Esophagus muscularis mucosa (tissue), 4 donors: Measurements from ENCODE around the gene RAB11A. TPM values are rescaled to one million over a fixed set of nuclear protein-coding genes. Genes with fewer than 3 reads are reported as not detected.

Experiments
- DNase-seq: peaks from one replicate; pipeline ENCODE4 v3.0.0-alpha.2; 2017; ENCODE audit errors: extremely low spot score
- H3K27ac ChIP-seq, 4 donors: fragments of 200-600 bp; sonication (generic); replicated peaks in 1 of 4; 1 replicate in 3 of 4; 2 replicates in 1 of 4; pipeline ENCODE4 v1.5.1; 2016 to 2019; ENCODE audit warnings: mild to moderate bottlenecking in 1 of 4
- H3K27me3 ChIP-seq, 4 donors: fragments of 200-600 bp; sonication (generic); one replicate each; pipeline versions ENCODE4 v1.5.1 to v1.6.0; 2016 to 2019
- H3K36me3 ChIP-seq, 4 donors: fragments of 200-600 bp; sonication (generic); one replicate each; pipeline ENCODE4 v1.5.1; 2016 to 2019
- H3K4me1 ChIP-seq, 4 donors: fragments of 200-600 bp; sonication (generic); one replicate each; pipeline ENCODE4 v1.5.1; 2016 to 2019
- H3K4me3 ChIP-seq, 4 donors: fragments of 200-600 bp; sonication (generic); 1 replicate in 2 of 4; 2 replicates in 2 of 4; pipeline ENCODE4 v1.5.1; 2016 to 2019; ENCODE audit warnings: mild to moderate bottlenecking in 4 of 4, moderate library complexity in 1 of 4
- H3K9me3 ChIP-seq, 4 donors: fragments of 200-600 bp; sonication (generic); 1 replicate in 3 of 4; 2 replicates in 1 of 4; pipeline ENCODE4 v1.5.1; 2016 to 2019
- EP300 ChIP-seq: sonication (generic); formaldehyde crosslinking; IDR thresholded peaks from one replicate; pipeline ENCODE4 v1.6.1; 2017; ENCODE audit warnings: antibody characterized with exemption
- POLR2A ChIP-seq: fragments of 450-650 bp; IDR thresholded peaks from one replicate; pipeline ENCODE4 v1.6.1; 2017; ENCODE audit warnings: antibody characterized with exemption, moderate library complexity, mild to moderate bottlenecking, low read depth
- POLR2AphosphoS5 ChIP-seq, 2 donors: sonication (generic); formaldehyde crosslinking; IDR thresholded peaks; one replicate each; pipeline ENCODE4 v1.6.1; 2017; ENCODE audit warnings: antibody characterized with exemption in 2 of 2
- WGBS: methylation state at CpG from one replicate; pipeline ENCODE4 v1.1.5; 2018; 5-methylcytosine and 5-hydroxymethylcytosine counted together
- intact Hi-C: fragments of 100-400 bp; cut with DNase I; formaldehyde crosslinking; loops from one replicate; pipeline ENCODE4 v1.15.1; 2023
- total RNA-seq, 4 donors: library from RNA; depleted of rRNA; stranded (reverse); fragments of >200 nt; gene quantifications; one replicate each; pipeline versions ENCODE4 v1.1.0 to v1.2.1, GENCODE V29; 2016
- TF ChIP-seq, protein P1 (sequence below), 3 experiments: fragments of 200-600 bp in 2 of 3; fragments of 450-650 bp in 1 of 3; sonication (generic) in 2 of 3; IDR thresholded peaks; one replicate each; pipeline ENCODE4 v1.5.1; 2017 to 2019; ENCODE audit warnings: antibody characterized with exemption in 3 of 3, mild to moderate bottlenecking in 2 of 3, moderate library complexity in 1 of 3

The RAB11A gene
- total RNA-seq, 4 donors from 2014 or later = 51.9 to 134 (median 122) TPM

DNA sequence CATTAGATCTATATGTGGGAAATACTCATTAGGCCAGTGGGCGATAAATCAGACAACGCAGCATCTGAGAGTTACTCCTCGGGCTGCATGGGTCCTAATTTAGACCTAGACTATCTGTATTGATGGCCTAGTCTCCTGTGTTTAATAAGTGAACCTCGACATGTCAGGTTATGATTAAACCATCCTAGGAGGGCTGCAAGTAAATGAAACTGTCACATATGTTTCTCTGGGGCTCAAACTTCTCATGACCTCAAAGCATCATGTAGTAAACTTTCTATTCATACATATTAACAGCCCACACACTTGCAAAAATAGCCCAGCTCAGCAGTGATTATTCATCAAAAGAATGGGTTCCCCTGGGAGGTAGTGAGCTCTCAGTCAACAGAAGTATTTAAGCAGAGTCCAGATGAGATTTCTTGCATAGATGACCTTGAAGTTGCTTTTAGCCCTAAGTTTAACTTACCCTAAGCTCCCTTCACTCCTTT, 51.6 kb downstream of the RAB11A start:
- Histone ChIP-seq H3K27me3 (no peaks in the 10 kb centered on the region), H3K27ac (no peak overlapping the region), H3K9me3 (no peaks in the 10 kb centered on the region), H3K36me3 (peaks cover 0 to 5% (median 2%) of the 10 kb centered on the region in 4 donors), H3K4me3 (no peak overlapping the region), H3K4me1 (peaks cover 0 to 12% (median 10%) of the 10 kb centered on the region in 4 donors)
- intact Hi-C loops = no loop called here
- DNase-seq = no peak
- TF ChIP-seq EP300 (no peak), POLR2A (no peak), POLR2AphosphoS5 (IDR thresholded peaks at IDR 0.05) (no peak)
- TF ChIP-seq, protein P1, sequence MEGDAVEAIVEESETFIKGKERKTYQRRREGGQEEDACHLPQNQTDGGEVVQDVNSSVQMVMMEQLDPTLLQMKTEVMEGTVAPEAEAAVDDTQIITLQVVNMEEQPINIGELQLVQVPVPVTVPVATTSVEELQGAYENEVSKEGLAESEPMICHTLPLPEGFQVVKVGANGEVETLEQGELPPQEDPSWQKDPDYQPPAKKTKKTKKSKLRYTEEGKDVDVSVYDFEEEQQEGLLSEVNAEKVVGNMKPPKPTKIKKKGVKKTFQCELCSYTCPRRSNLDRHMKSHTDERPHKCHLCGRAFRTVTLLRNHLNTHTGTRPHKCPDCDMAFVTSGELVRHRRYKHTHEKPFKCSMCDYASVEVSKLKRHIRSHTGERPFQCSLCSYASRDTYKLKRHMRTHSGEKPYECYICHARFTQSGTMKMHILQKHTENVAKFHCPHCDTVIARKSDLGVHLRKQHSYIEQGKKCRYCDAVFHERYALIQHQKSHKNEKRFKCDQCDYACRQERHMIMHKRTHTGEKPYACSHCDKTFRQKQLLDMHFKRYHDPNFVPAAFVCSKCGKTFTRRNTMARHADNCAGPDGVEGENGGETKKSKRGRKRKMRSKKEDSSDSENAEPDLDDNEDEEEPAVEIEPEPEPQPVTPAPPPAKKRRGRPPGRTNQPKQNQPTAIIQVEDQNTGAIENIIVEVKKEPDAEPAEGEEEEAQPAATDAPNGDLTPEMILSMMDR (IDR thresholded peaks at IDR 0.05) = no peak
- whole genome bisulfite sequencing = 73% methylated on average over 4 of the region's 4 CpGs

DNA sequence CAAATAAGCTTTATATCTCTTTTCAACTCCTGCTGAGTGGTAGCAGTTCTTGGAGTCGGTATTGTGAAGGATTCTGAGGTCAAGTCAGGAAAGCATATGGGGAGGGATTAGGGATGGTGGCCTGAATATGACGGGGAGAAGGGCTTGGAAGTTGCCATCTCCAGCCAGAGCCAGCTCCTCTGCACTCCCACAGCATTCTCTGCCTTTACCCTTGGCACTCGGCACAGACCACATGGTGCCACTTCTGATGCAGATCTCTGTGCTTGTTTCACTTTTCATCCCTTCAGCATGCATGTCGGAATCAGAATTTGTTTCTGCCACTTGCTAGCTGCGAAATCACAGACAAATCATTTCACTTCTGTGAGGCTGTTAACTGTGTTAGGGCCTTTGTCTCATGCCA, 52.5 kb downstream of the RAB11A start:
- H3K36me3 ChIP-seq = peaks cover 0 to 5% (median 2%) of the 10 kb centered on the region in 4 donors
- no peaks in the 10 kb centered on the region for H3K27me3 ChIP-seq
- intact Hi-C loops = no loop called here
- H3K27ac ChIP-seq = no peak overlapping the region
- H3K4me3 ChIP-seq = no peak overlapping the region
- WGBS = 88% methylated on average over 5 of the region's 5 CpGs
- TF ChIP-seq POLR2AphosphoS5 (IDR thresholded peaks at IDR 0.05) (no peak), EP300 (no peak)
- TF ChIP-seq, protein P1 (IDR thresholded peaks at IDR 0.05) = no peak
- H3K4me1 ChIP-seq = peaks cover 0 to 5% (median 4%) of the 10 kb centered on the region in 4 donors
- no peaks in the 10 kb centered on the region for H3K9me3 ChIP-seq
- DNase-seq = no peak

DNA sequence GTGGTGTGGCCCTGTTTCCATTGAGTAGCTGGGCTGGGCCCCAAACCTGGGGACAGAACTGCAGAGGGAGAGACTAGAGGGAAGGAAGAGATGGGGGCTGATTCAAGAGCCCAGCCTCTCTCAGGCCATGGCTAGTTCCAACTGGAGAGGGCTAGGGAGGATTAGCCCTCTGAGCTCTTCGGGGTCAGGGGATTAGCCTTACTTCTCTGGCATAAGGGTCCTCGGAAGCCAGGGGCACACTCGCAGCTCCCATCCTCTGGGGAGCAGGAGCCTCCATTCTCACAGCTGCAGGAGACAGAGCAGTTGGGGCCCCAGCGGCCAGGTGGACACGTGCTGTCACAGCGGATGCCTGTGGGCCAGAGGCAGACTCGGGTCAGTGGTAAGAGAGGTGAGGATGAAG, 53.3 kb downstream of the RAB11A start:
- H3K9me3 ChIP-seq = no peaks in the 10 kb centered on the region
- TF ChIP-seq, protein P1 (IDR thresholded peaks at IDR 0.05) = no peak
- no peak for TF ChIP-seq POLR2A
- no peak for TF ChIP-seq EP300
- TF ChIP-seq POLR2AphosphoS5 (IDR thresholded peaks at IDR 0.05) = no peak
- 96% methylated on average over 7 of the region's 7 CpGs for WGBS
- no peak overlapping the region for H3K4me3 ChIP-seq
- no peaks in the 10 kb centered on the region for H3K4me1 ChIP-seq
- intact Hi-C loops = no loop called here
- no peak overlapping the region for H3K27ac ChIP-seq
- DNase-seq = no peak
- H3K27me3 ChIP-seq = no peaks in the 10 kb centered on the region
- H3K36me3 ChIP-seq = peaks cover 0 to 5% (median 2%) of the 10 kb centered on the region in 4 donors

DNA sequence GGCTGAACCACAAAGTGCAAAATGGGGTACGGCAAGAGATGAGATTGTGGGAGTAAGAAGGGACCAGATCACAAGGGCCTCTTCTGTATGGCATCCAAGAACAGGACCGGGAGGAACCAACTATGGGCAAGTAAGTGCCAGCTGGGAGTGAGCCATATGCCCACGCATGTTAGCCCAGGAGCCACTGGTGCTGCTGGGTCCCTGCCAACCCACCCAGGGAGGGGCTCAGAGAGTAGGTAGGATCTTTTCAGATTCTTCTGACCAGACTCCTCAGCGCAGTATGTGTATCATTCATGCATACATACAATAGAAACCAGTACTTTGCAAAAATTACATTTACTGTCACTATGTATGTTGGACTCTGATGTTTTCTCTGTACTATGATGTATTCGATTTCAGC, 54.0 kb downstream of the RAB11A start:
- H3K27ac ChIP-seq = no peak overlapping the region
- no peaks in the 10 kb centered on the region for H3K27me3 ChIP-seq
- TF ChIP-seq POLR2AphosphoS5 (IDR thresholded peaks at IDR 0.05) (no peak), POLR2A (no peak), EP300 (no peak)
- TF ChIP-seq, protein P1 (IDR thresholded peaks at IDR 0.05) = no peak
- H3K4me3 ChIP-seq = no peak overlapping the region
- intact Hi-C loops = no loop called here
- peaks cover 0 to 5% (median 2%) of the 10 kb centered on the region in 4 donors for H3K36me3 ChIP-seq
- 83% methylated on average over 5 of the region's 5 CpGs for WGBS
- no peak for DNase-seq
- H3K9me3 ChIP-seq = no peaks in the 10 kb centered on the region
- H3K4me1 ChIP-seq = no peaks in the 10 kb centered on the region

DNA sequence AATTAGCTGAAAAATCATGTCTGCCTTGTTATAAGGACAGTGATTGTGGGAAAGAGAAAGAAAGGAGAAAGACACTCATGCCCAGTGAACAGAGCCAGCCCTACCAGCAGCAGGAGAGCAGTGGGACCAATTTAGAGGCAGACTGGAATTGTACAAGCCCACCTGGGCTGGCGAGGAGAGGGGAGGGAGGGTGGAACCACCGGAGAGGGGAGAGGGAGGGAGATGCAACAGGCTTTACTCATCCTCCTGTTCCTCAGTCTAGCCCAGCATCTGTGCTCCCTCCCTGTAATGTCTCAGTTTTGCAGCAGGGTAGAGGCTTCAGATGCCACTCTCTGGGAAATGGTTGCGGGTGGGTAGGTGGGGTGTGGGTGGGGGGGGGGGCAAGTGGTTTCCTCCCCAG, 54.7 kb downstream of the RAB11A start:
- Histone ChIP-seq H3K36me3 (no peaks in the 10 kb centered on the region), H3K4me3 (no peak overlapping the region), H3K27ac (no peak overlapping the region), H3K27me3 (no peaks in the 10 kb centered on the region), H3K9me3 (no peaks in the 10 kb centered on the region), H3K4me1 (no peaks in the 10 kb centered on the region)
- no peak for DNase-seq
- intact Hi-C loops = no loop called here
- TF ChIP-seq EP300 = no peak
- TF ChIP-seq POLR2A = no peak
- 74% methylated on average over 2 of the region's 3 CpGs for WGBS
